Measurements from ENCODE around the gene TTC21A.
A peak's percentile ranks its signal among the peaks of the same experiment; 100 is the strongest.

TTC21A gene

GRCh38 chr3:39142067-39142466, 34.6 kb downstream of the TTC21A start:
- peak overlapping the region in 6 of 11 experiments; percentile 17 to 49 (median 28); a peak in 8 of 22 replicates for H3K27ac ChIP-seq
- peak overlapping the region in 6 of 11 experiments; percentile 4 to 48 (median 26); a peak in 10 of 22 replicates for H3K9ac ChIP-seq
- no peaks in the 10 kb centered on the region for H3K9me3 ChIP-seq (replicated peaks in 1 of 11)
- H3K36me3 ChIP-seq = peaks cover 60 to 89% (median 72%) of the 10 kb centered on the region in 11 experiments
- no peaks in the 10 kb centered on the region for H3K27me3 ChIP-seq
- peaks cover 66 to 88% (median 82%) of the 10 kb centered on the region in 10 experiments for H3K4me1 ChIP-seq
- H3K4me3 ChIP-seq = no peak overlapping the region; a peak in 1 of 20 replicates
- TF ChIP-seq Cebpa-rat (IDR thresholded peaks at IDR 0.05) = no peak
- H4K20me1 ChIP-seq = peaks cover 48 to 96% (median 65%) of the 10 kb centered on the region in 11 experiments
- peak overlapping the region; percentile 60 to 99 (median 78) for H3K4me2 ChIP-seq

GRCh38 chr3:39143051-39143885, 35.8 kb downstream of the TTC21A start:
- Histone ChIP-seq H3K4me3 (no peak overlapping the region), H3K4me2 (peak overlapping the region; percentile 60 to 100 (median 79)), H3K4me1 (peaks cover 78 to 100% (median 93%) of the 10 kb centered on the region in 10 experiments), H3K36me3 (peaks cover 54 to 77% (median 69%) of the 10 kb centered on the region in 11 experiments), H3K9me3 (replicated peaks in 1 of 11) (no peaks in the 10 kb centered on the region), H4K20me1 (peaks cover 48 to 99% (median 72%) of the 10 kb centered on the region in 11 experiments), H3K27ac (peak overlapping the region in 1 of 11 experiments; percentile 49; a peak in 1 of 22 replicates), H3K27me3 (no peaks in the 10 kb centered on the region), H3K9ac (peak overlapping the region in 6 of 11 experiments; percentile 12 to 37 (median 23); a peak in 6 of 22 replicates)
- no peak for TF ChIP-seq Cebpa-rat (IDR thresholded peaks at IDR 0.05)

GRCh38 chr3:39144095-39144747, 36.7 kb downstream of the TTC21A start:
- no peak overlapping the region for H3K27ac ChIP-seq
- H3K4me2 ChIP-seq = peak overlapping the region; percentile 11 to 100 (median 79); a peak in 19 of 22 replicates
- no peaks in the 10 kb centered on the region for H3K9me3 ChIP-seq (replicated peaks in 1 of 11)
- no peak overlapping the region for H3K4me3 ChIP-seq
- H3K27me3 ChIP-seq = no peaks in the 10 kb centered on the region
- H4K20me1 ChIP-seq = peaks cover 48 to 100% (median 72%) of the 10 kb centered on the region in 11 experiments
- H3K9ac ChIP-seq = peak overlapping the region in 4 of 11 experiments; percentile 9 to 54 (median 22); a peak in 6 of 22 replicates
- H3K4me1 ChIP-seq = peaks cover 88 to 100% (median 94%) of the 10 kb centered on the region in 10 experiments
- TF ChIP-seq Cebpa-rat (IDR thresholded peaks at IDR 0.05) = no peak
- peaks cover 51 to 74% (median 65%) of the 10 kb centered on the region in 11 experiments for H3K36me3 ChIP-seq

GRCh38 chr3:39144748-39145380, 37.4 kb downstream of the TTC21A start:
- H4K20me1 ChIP-seq = peaks cover 48 to 100% (median 70%) of the 10 kb centered on the region in 11 experiments
- TF ChIP-seq Cebpa-rat (IDR thresholded peaks at IDR 0.05) = no peak
- peak overlapping the region in 2 of 11 experiments; percentile 2 to 35; a peak in 1 of 22 replicates for H3K9ac ChIP-seq
- H3K9me3 ChIP-seq (replicated peaks in 1 of 11) = no peaks in the 10 kb centered on the region
- peaks cover 94 to 100% (median 97%) of the 10 kb centered on the region in 10 experiments for H3K4me1 ChIP-seq
- H3K27ac ChIP-seq = no peak overlapping the region
- H3K4me3 ChIP-seq = no peak overlapping the region
- peak overlapping the region in 9 of 11 experiments; percentile 42 to 100 (median 98); a peak in 15 of 22 replicates for H3K4me2 ChIP-seq
- H3K27me3 ChIP-seq = no peaks in the 10 kb centered on the region
- H3K36me3 ChIP-seq = peaks cover 51 to 69% (median 65%) of the 10 kb centered on the region in 11 experiments

GRCh38 chr3:39146083-39146501, 38.6 kb downstream of the TTC21A start:
- Histone ChIP-seq H3K9ac (peak overlapping the region; percentile 76 to 99 (median 96); a peak in 21 of 22 replicates), H3K4me2 (peak overlapping the region; percentile 97 to 100 (median 99))

GRCh38 chr3:39146611-39147591, 39.4 kb downstream of the TTC21A start:
- Histone ChIP-seq H3K27ac (peak overlapping the region; percentile 84 to 100 (median 96)), H3K9ac (peak overlapping the region; percentile 76 to 99 (median 96)), H3K27me3 (no peaks in the 10 kb centered on the region), H3K9me3 (replicated peaks in 1 of 11) (no peaks in the 10 kb centered on the region), H3K4me2 (peak overlapping the region; percentile 97 to 100 (median 99)), H3K4me1 (peaks cover 96 to 100% (median 100%) of the 10 kb centered on the region in 10 experiments), H3K36me3 (peaks cover 39 to 49% (median 46%) of the 10 kb centered on the region in 11 experiments), H3K4me3 (peak overlapping the region; percentile 31 to 98 (median 56)), H4K20me1 (peaks cover 42 to 100% (median 72%) of the 10 kb centered on the region in 11 experiments)
- no peak for TF ChIP-seq Cebpa-rat (IDR thresholded peaks at IDR 0.05)

More at GRCh38 chr3:39146083-39146501, 38.6 kb downstream of the TTC21A start:
- Histone ChIP-seq H3K4me3 (peak overlapping the region in 9 of 10 experiments; percentile 49 to 98 (median 57); a peak in 16 of 20 replicates), H3K36me3 (peaks cover 41 to 57% (median 53%) of the 10 kb centered on the region in 11 experiments), H3K27ac (peak overlapping the region; percentile 18 to 100 (median 96); a peak in 21 of 22 replicates), H3K9me3 (replicated peaks in 1 of 11) (no peaks in the 10 kb centered on the region), H4K20me1 (peaks cover 42 to 100% (median 72%) of the 10 kb centered on the region in 11 experiments), H3K4me1 (peaks cover 96 to 100% (median 100%) of the 10 kb centered on the region in 10 experiments), H3K27me3 (no peaks in the 10 kb centered on the region)
- no peak for TF ChIP-seq Cebpa-rat (IDR thresholded peaks at IDR 0.05)

GRCh38 chr3:39147711-39148434, 40.4 kb downstream of the TTC21A start:
- Histone ChIP-seq H4K20me1 (peaks cover 42 to 100% (median 72%) of the 10 kb centered on the region in 11 experiments), H3K4me3 (peak overlapping the region; percentile 31 to 98 (median 56)), H3K9me3 (replicated peaks in 1 of 11) (no peaks in the 10 kb centered on the region), H3K36me3 (peaks cover 30 to 39% (median 37%) of the 10 kb centered on the region in 11 experiments), H3K27me3 (no peaks in the 10 kb centered on the region), H3K4me2 (peak overlapping the region; percentile 97 to 100 (median 99)), H3K4me1 (peaks cover 87 to 99% (median 97%) of the 10 kb centered on the region in 10 experiments), H3K9ac (peak overlapping the region; percentile 76 to 99 (median 96)), H3K27ac (peak overlapping the region; percentile 84 to 100 (median 96))
- no peak for TF ChIP-seq Cebpa-rat (IDR thresholded peaks at IDR 0.05)
